ENCODE data around the gene SPC25. TPM values are rescaled to one million over a fixed set of nuclear protein-coding genes. Genes with fewer than 3 reads are reported as not detected.

SPC25 gene
- total RNA-seq, 1 experiment from 2014 or later, result 31.5 TPM

DNA sequence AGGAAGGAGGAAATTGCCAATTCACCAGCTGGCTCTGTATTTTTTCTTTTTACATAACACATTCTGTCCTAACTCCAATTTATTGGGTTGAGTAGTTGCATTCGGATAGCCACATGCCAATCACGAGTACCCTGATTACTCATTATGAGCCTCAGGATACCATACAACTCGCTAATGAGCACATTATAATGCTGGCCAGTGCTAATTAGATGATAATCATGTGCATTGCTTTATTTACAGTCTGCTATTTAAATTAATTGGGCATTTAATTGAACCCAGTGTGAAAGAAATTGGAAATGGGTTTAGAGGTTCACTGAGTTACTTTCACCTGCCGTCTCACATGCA is 26.1 kb upstream of the SPC25 start:
- Histone ChIP-seq H4K91ac (ENCODE audit: insufficient read length, low read depth, low read length) (no peak overlapping the region), H2BK5ac (ENCODE audit: insufficient read length, low read length) (no peak overlapping the region), H3T11ph (ENCODE audit: low read length) (no peak overlapping the region), H4K8ac (replicated peaks; ENCODE audit: insufficient read length, low read depth, low read length) (no peak overlapping the region), H2AK5ac (ENCODE audit: insufficient read length, low read length) (no peak overlapping the region), H2BK12ac (ENCODE audit: insufficient read length, low read depth, low read length) (no peak overlapping the region), H2BK120ac (ENCODE audit: low read depth, low read length, poor library complexity, severe bottlenecking) (no peak overlapping the region), H2AFZ (ENCODE audit: low read length) (no peak overlapping the region), H2BK15ac (ENCODE audit: low read depth, low read length) (no peak overlapping the region), H3K14ac (ENCODE audit: insufficient read depth, low read length) (no peak overlapping the region), H3K4ac (ENCODE audit: low read depth, low read length) (no peak overlapping the region), H3K4me2 (ENCODE audit: insufficient read depth, insufficient read length, low read length) (no peak overlapping the region), H3K18ac (ENCODE audit: insufficient read length, low read depth, low read length) (no peak overlapping the region), H3K9me3 (ENCODE audit: control insufficient read depth, low read depth, low read length) (no peaks in the 10 kb centered on the region), H3K79me2 (ENCODE audit: insufficient read depth, low read length) (no peaks in the 10 kb centered on the region), H3K4me1 (ENCODE audit: insufficient read depth, low read length) (peaks cover 10% of the 10 kb centered on the region), H3K23me2 (ENCODE audit: insufficient read length, low read depth, low read length, poor library complexity, severe bottlenecking) (no peaks in the 10 kb centered on the region), H4K20me1 (ENCODE audit: control insufficient read depth, insufficient read depth, insufficient read length) (no peaks in the 10 kb centered on the region), H3K56ac (ENCODE audit: insufficient read length, low read depth, low read length) (no peak overlapping the region), H3K23ac (ENCODE audit: insufficient read length, low read depth, low read length) (no peak overlapping the region), H3K27me3 (ENCODE audit: insufficient read depth, low read length) (no peaks in the 10 kb centered on the region; the same call in 1 of the 2 replicates), H3K27ac (ENCODE audit: insufficient read length, low read depth, low read length) (no peak overlapping the region), H4K5ac (ENCODE audit: insufficient read length, low read depth, low read length) (no peak overlapping the region), H2BK20ac (ENCODE audit: low read depth, low read length, poor library complexity, severe bottlenecking) (no peak overlapping the region), H3K9ac (ENCODE audit: extremely low read depth, insufficient read length, low read length) (no peak overlapping the region), H3K79me1 (ENCODE audit: insufficient read depth, low read depth, low read length, poor library complexity, severe bottlenecking) (no peaks in the 10 kb centered on the region)
- Mint-ChIP-seq H3K9me3 (peaks cover 7 to 9% of the 10 kb centered on the region in 2 experiments), H3K36me3 (ENCODE audit: insufficient read depth in 1 of 3, low read depth in 3 of 3) (peaks cover 0 to 11% (median 5%) of the 10 kb centered on the region in 3 experiments; a peak in 4 of 7 replicates), H3K4me3 (no peak overlapping the region), H3K27me3 (ENCODE audit: low read depth) (no peaks in the 10 kb centered on the region), H3K4me1 (peaks cover 46% of the 10 kb centered on the region in 2 experiments), H3K27ac (no peak overlapping the region)
- TF ChIP-seq, protein P1, sequence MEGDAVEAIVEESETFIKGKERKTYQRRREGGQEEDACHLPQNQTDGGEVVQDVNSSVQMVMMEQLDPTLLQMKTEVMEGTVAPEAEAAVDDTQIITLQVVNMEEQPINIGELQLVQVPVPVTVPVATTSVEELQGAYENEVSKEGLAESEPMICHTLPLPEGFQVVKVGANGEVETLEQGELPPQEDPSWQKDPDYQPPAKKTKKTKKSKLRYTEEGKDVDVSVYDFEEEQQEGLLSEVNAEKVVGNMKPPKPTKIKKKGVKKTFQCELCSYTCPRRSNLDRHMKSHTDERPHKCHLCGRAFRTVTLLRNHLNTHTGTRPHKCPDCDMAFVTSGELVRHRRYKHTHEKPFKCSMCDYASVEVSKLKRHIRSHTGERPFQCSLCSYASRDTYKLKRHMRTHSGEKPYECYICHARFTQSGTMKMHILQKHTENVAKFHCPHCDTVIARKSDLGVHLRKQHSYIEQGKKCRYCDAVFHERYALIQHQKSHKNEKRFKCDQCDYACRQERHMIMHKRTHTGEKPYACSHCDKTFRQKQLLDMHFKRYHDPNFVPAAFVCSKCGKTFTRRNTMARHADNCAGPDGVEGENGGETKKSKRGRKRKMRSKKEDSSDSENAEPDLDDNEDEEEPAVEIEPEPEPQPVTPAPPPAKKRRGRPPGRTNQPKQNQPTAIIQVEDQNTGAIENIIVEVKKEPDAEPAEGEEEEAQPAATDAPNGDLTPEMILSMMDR (conservative IDR thresholded peaks at IDR 0.05), result no peak
- no CpG with 5 or more reads among the region's 4 CpGs for WGBS (ENCODE audit: extremely low coverage, insufficient read length, low lambda C conversion rate)
- DNase-seq, result no peak

Measured in H9 (cell line).